A549 treated with RU486 at 1 μM for 4 hours (cell line): ENCODE results near the gene PAM16. TPM values are rescaled to one million over a fixed set of nuclear protein-coding genes. Genes with fewer than 3 reads are reported as not detected.

Experiments used
- total RNA-seq: library from RNA; stranded (reverse); fragments of 200-300 nt; extraction: Qiagen RNA extraction; gene quantifications from 5 replicates; pipeline ENCODE4 v1.2.3, GENCODE V29; 2022; ENCODE audit warnings: low read depth

PAM16 gene
- total RNA-seq, result 57.7 to 79.1 TPM (median 78.2 TPM) in 5 replicates

DNA sequence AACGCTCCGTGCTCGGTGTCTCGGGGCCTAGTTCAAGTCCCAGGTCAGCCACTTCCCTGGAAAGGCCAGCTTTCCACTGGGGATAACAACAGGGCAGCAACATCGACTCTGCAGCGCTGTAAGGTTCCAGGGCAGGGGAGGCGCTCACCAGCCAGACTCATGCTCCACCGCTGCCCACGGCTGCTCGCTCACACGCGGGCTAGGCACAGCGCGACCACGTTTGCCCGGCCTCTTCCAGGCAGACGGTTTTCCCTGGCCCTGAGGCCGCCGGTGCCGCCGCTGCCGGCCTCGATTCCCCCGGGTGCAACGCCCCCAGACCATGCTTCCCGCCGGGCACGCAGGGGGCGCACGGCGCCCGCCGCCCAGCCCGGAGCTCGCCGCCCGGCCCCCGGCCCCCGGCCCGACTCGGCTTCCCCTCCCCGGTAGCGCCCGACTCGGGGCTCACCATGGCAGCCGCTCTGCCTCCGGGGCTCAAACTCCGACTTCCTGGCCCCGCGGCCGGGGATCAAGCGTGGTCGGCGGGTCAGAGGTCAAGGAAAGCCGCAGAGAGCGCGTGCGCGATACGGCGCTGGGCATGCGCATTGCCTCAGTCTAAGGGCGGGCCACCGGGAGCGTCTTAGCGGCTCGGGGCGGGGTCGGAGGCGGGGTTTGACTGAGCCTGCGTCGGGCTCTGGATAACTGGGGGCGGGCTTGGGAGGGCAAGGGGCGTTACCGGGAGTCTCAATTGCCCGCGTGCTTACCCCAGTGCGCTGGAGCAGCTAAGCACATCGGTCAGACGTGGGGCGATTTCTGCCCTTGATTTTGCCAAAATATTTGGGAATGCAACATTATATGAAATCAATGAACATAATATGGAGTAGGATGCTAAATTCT, at the start of gene PAM16:
Gene PAM16 (minus strand): TSS at position 535 of the 873 bp plus-strand sequence. CDS start 87 bp downstream, at position 448.

DNA sequence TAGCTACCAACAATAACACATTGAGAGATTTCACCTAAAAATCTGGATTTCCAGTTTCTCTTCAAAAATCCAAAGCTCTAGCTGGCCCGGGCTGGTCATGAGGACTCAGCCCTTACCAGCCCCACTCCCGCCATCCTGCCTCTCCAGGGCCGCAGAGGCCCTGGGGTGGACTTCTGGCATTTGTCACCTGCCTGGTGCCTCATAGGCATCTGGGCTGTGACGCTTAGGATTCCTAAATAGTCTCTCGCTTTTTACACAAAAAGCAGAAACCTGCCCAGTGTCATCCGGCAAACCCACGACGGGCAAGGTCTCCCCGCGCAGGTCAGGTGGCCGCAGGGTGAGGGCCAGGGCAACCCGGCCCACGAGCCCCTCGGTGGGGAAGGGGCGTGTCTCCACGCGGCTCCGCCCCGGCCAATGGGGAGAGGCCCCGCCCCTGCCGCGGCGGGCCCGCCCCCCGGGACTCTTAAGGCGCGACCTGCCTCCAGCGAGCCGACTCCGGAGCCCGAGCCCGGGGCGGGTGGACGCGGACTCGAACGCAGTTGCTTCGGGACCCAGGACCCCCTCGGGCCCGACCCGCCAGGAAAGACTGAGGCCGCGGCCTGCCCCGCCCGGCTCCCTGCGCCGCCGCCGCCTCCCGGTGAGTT, 20.4 kb upstream of the PAM16 start, which contains the start of gene VASN:
Gene VASN (plus strand): TSS at position 492 of the 644 bp plus-strand sequence. CDS start 9,030 bp downstream, outside the sequence.

DNA sequence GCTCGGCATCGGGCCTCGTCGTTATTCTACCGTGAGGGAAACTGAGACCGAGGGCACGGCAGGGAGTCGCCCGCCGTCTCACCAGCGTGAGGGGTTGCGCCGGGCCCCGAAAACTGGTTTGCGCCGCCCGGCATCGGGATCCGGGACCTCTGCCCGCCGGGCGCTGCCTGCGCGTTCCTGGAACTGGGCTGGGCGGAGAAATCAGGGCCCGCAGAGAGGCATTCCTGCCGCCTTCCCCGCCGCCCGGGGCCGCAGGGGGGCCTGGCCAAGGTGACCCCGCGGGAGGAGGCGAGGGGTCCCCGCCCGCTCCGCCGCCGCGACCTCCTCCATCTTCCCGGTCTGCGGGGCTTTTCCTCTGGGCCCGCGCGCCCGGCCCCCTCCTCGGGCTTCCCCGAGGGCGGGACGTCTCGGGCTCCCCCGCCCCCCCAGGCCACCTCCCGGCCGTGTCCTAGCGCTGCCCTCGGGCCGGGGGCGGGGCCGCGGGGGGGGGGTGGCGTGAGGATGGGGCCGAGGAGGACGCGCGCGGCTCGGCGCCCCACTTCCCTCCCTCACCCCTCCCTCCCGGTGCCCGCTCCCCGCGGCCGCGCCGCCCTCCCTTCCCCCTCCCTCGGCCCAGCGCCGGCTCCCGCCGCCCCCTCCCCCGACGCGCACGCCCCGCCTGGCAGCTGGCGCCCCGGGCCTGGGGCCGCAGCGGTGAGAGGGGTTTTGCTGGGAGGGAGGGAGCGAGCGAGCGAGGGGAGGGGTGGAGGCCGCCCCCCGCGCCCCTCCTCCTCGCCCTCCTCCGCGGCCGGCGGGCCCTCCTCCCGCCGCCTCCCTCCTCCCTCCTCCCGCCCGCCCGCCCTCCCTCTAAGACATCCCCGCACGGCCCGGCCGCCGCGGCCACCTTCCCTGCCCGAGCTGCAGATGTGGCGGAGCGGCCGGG, 35.7 kb downstream of the PAM16 start, which contains the start of gene GLIS2:
Gene GLIS2 (plus strand): TSS at position 882 of the 922 bp plus-strand sequence. CDS start 16,214 bp downstream, outside the sequence.

Other genes starting within 250 kb of the PAM16 start
- gene ADCY9, start 234.9 kb downstream of the PAM16 start, total RNA-seq, result 5.8 to 8.0 TPM (median 6.7 TPM) in 5 replicates
- gene SRL, start 109.2 kb downstream of the PAM16 start, total RNA-seq, result 0.02 to 0.08 TPM (median 0.04 TPM) in 4 of 5 replicates, not detected in the other
- gene TFAP4, start 78.3 kb downstream of the PAM16 start, total RNA-seq, result 18.2 to 24.4 TPM (median 21.0 TPM) in 5 replicates
- gene GLIS2, start 35.3 kb downstream of the PAM16 start, total RNA-seq, result 22.3 to 32.9 TPM (median 29.9 TPM) in 5 replicates
- gene VASN, start 20.5 kb upstream of the PAM16 start, total RNA-seq, result 4.8 to 7.8 TPM (median 6.7 TPM) in 5 replicates
- gene CORO7, start 65.3 kb upstream of the PAM16 start, total RNA-seq, result 11.5 to 18.4 TPM (median 12.9 TPM) in 5 replicates
- gene DNAJA3, start 74.5 kb upstream of the PAM16 start, total RNA-seq, result 59.0 to 72.9 TPM (median 72.5 TPM) in 5 replicates
- gene NMRAL1, start 123.3 kb upstream of the PAM16 start, total RNA-seq, result 41.2 to 47.2 TPM (median 43.5 TPM) in 5 replicates
- gene HMOX2, start 125.1 kb upstream of the PAM16 start, total RNA-seq, result 51.4 to 58.9 TPM (median 55.7 TPM) in 5 replicates
- 9.8 to 12.2 TPM (median 11.0 TPM) in 5 replicates for gene CDIP1, start 187.5 kb upstream of the PAM16 start, total RNA-seq
- gene C16orf96, start 205.0 kb upstream of the PAM16 start, total RNA-seq, result not detected in 5 replicates